ENCODE measurements around the gene RASD2.

RASD2 gene

DNA sequence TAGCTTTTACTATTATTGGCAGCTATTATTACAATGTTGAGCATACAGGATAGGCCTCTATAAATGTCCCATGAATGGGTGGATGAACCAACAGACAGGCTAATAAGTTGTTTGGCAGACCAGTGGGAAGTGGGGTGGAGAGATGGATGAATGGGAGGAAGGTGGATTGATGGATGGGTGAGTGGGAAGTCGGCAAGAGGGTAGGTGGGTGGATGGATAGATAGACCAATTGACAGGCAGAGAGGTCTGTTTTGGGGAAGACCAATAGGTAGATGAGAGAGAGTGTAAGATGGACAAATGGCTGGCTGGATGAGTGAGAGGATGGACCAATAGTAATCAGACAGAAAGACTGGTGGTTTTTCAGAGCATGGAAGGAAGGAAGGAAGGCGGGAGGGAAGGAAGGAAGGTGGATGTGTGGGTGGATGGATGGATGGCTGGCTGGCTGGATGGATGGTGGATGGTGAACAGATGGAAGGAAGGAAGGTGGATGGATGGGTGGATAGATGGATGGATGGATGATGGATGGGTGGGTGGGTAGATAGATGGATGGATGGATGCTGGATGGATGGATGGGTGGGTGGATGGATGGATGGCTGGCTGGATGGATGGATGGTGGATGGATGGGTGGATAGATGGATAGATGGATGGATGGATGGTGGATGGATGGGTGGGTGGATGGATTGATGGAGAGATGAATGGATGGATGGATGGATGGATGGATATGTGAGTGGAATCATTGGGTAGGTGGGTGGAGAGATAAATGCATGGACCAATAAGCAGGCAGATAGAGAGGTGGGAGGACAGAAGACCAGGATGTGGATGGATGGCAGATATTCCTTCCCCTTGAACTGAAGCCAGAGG is 37.4 kb downstream of the RASD2 start:
- DNase-seq (no peak), ATAC-seq (no peak)
- Mint-ChIP-seq H3K4me1 (no peaks in the 10 kb centered on the region), H3K4me3 (no peak overlapping the region), H3K9me3 (peaks cover 0 to 5% of the 10 kb centered on the region in 2 donors), H3K27me3 (peaks cover 2% of the 10 kb centered on the region), H3K27ac (no peak overlapping the region)

DNA sequence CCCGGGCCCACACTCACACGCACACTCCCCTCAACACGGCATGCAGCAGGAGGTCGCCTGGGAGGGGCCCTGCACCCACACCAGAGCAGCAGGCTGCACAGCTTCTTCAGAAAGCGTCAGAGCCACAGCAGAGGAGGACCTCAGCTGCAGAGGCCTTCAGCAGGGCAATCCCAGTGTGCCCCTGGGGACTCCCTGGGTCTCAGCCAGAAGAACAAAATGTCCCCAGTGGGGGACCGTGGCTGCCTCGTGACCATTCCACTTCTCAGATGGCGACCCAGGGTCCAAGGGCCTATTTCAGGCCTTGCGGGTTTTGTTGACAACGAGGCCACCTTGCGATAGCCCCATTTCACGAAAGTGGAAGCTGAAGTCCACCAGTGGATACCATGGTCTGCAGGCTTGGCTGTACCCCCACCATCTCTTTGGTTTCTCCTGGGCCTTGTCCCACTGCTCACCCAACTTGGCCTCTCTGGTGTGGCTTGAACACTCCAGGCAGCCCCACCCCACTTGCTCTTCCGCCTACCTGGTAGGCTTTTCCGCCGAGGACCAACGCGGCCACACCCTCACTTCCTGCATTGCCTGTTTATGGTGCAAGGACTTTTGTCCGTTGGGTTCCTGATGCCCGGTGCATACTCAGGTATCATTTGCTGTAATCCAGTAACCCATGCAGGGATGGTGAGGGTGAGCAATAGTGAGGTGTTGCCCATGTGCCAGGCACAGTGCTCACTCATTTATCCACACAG is 38.4 kb downstream of the RASD2 start:
- no peak for ATAC-seq
- H3K27ac Mint-ChIP-seq: no peak overlapping the region
- H3K27me3 Mint-ChIP-seq: peaks cover 11% of the 10 kb centered on the region
- H3K9me3 Mint-ChIP-seq: peaks cover 0 to 5% of the 10 kb centered on the region in 2 donors
- H3K4me1 Mint-ChIP-seq: no peaks in the 10 kb centered on the region
- no peak overlapping the region for H3K4me3 Mint-ChIP-seq
- no peak for DNase-seq

DNA sequence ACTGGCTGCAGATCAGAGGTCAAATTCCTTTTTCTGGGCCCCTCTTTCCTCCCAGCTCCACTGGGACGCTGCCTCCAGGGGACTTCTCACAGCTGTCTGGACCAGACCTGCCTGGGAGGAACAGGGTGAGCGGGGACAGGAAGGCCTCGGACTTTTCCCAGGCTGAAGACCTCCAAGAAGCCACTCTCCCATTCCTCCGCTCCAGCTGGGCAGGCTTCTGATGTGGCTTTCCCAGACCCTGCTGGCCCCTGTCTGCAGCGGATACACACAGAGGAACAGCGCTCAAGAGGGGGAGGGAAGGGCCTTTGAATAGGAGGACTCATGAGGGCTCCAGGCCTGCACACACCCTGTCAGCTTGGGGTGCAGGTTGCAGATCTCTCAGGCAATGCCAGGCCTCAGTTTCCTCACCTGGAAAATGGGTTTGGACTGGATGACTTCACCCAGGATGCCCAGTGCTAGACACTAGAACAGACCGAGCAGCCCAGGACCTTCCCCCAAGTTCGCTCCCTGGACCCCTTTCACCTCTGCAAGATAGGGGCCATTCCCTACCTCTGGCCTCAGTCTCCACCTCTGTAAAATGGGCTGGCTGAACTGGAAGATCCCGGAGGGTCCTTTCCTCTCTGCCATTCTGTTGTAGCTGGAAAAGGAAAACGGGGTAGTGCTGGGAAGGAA is 39.9 kb downstream of the RASD2 start:
- DNase-seq (no peak), ATAC-seq (no peak)
- H3K27me3 Mint-ChIP-seq: peaks cover 11% of the 10 kb centered on the region
- no peaks in the 10 kb centered on the region for H3K4me1 Mint-ChIP-seq
- H3K9me3 Mint-ChIP-seq: peaks cover 0 to 5% of the 10 kb centered on the region in 2 donors
- no peak overlapping the region for H3K4me3 Mint-ChIP-seq
- no peak overlapping the region for H3K27ac Mint-ChIP-seq

DNA sequence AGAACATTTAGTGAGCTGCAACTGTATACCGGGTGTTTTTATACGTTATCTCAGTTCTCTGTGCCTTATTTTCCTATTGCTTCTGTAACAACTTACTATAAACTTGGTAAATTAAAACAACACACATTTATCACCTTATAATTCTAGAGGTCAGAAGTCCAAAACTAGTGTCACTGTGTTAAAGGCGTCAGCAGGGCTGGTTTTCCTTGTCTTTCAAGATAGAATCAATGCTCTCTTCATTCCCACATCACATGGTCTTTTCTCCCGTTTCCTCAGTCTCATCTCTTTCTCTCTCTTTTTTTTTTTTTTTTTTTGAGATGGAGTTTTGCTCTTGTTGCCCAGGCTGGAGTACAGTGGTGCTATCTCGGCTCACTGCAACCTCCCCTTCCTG is 40.4 kb downstream of the RASD2 start:
- H3K27me3 Mint-ChIP-seq: peaks cover 11% of the 10 kb centered on the region
- no peak for ATAC-seq

DNA sequence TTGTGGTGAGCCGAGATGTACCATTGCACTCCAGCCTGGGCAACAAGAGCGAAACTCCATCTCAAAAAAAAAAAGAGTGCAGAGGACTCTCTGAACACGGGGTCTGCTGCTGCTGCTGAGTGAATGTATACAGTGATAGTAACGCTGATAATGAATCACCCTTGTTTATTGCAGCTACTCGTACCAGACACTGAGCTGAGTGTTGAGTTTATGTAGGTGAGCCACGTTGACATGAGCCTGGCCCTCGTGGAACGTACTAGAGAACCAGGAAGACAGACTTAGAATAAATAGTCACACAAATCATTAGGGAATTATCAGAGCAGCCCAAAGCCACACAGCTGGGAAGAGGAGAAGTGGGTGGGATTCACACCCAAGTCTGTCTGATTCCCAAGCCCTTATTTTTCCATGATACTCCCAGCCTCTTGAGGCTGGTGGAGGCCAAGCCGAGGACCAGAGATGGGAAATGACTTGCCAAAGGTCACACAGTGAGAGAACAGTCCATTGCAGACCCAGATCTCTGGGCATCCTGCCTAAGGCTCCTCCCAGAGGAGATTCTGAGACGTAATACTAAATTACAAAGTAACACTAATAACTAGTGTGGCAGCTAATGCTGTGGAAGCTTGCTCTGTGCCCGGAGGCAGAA is 41.7 kb downstream of the RASD2 start:
- ATAC-seq: peak; percentile 12
- Mint-ChIP-seq H3K4me1 (no peaks in the 10 kb centered on the region), H3K9me3 (peaks cover 0 to 5% of the 10 kb centered on the region in 2 donors), H3K27ac (no peak overlapping the region), H3K4me3 (no peak overlapping the region), H3K27me3 (peaks cover 11% of the 10 kb centered on the region)
- DNase-seq: no peak

More for the DNA sequence above, 40.4 kb downstream of the RASD2 start:
- H3K4me1 Mint-ChIP-seq: no peaks in the 10 kb centered on the region
- DNase-seq: no peak
- H3K27ac Mint-ChIP-seq: peak overlapping the region; percentile 60 to 70
- no peak overlapping the region for H3K4me3 Mint-ChIP-seq
- peaks cover 0 to 5% of the 10 kb centered on the region in 2 donors for H3K9me3 Mint-ChIP-seq

DNA sequence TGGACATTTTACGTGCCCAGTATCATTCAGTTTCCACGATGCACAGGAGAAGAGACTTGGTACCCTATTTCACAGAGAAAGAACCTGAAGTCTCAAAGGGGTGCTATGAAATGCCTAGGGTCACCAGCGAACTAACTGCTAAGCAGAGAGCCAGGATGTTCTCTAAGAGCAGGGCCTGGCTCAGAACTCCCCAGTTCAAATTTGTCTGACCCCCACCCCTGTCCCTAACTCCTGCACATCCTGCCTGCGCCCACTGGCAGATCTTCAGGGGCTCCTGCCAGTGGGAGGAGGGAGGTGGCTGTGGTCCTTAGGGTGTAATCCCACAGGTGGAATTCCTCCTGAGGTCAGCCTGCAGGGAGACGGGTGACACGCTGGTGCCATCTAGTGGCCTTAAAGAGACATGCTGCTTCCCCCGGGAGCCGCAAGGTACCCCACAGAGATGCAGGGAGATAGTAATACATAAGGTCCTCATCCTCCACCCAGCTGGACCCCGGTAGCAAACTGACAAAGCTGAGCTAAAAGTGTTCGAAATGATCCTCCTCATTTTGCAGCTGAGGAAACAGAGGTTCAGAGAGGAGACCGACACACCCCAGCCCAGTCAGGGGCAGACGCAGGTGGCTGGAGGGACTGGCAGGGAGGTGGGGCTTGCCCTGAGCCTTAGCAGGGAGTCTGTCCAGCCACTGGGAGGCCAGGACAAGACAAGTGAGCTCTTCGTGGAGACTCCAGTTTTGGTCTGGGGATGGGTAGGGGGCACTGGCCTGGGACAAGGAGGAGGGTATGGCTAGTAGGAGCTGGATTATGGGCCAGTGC is 42.4 kb downstream of the RASD2 start:
- Mint-ChIP-seq H3K4me3 (no peak overlapping the region), H3K4me1 (no peaks in the 10 kb centered on the region), H3K9me3 (peaks cover 0 to under 1% of the 10 kb centered on the region in 2 donors), H3K27me3 (peaks cover 11% of the 10 kb centered on the region), H3K27ac (no peak overlapping the region)
- DNase-seq (peak; percentile 45 to 46), ATAC-seq (peak; percentile 71)

DNA sequence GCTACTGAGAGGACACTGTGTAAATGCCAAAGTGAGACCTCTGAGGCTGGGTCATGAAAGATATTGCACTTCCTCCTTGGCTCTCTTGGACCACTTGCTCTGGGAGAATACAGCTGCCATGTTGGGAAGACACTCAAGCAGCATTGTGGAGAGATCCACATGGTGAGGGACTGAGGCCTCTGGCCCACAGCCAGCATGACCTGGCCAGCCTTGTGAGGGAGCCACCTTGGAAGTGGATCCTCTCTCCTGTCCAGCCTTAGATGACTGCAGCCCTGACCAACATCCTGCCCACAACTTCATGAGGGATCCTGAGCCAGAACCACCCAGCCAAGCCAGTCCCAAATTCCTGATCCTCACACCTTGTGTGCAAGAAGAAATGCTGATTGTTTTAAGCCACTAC is 46.1 kb downstream of the RASD2 start:
- no peak overlapping the region for H3K27ac Mint-ChIP-seq
- H3K4me3 Mint-ChIP-seq: no peak overlapping the region
- no peak for DNase-seq
- no peaks in the 10 kb centered on the region for H3K4me1 Mint-ChIP-seq
- H3K27me3 Mint-ChIP-seq: peaks cover 11% of the 10 kb centered on the region
- no peaks in the 10 kb centered on the region for H3K9me3 Mint-ChIP-seq
- no peak for ATAC-seq

DNA sequence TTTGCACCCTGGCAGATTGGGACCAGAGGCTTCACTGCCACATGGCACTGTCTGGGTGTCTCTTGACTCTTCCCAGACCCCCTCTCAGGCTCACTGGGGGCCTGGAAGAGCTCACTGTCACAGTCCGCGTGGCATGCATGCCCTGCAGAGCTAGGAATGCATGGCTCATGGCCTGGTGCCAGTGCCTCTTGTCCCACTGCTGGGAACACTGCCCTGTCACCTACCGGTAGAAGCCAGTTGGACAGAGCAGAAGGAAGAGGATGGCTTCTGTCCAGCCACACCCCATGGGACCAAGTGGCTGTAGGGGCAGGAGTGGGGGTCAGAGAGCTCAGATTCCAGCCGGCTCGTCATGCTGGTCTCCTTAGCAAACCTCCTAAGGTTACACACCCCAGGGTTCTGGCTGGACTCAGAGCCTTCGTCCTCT is 46.8 kb downstream of the RASD2 start:
- Mint-ChIP-seq H3K27me3 (peaks cover 13% of the 10 kb centered on the region), H3K4me1 (no peaks in the 10 kb centered on the region), H3K9me3 (no peaks in the 10 kb centered on the region), H3K27ac (peak overlapping the region in 1 of 2 donors; percentile 74), H3K4me3 (no peak overlapping the region)
- DNase-seq (no peak), ATAC-seq (no peak)

DNA sequence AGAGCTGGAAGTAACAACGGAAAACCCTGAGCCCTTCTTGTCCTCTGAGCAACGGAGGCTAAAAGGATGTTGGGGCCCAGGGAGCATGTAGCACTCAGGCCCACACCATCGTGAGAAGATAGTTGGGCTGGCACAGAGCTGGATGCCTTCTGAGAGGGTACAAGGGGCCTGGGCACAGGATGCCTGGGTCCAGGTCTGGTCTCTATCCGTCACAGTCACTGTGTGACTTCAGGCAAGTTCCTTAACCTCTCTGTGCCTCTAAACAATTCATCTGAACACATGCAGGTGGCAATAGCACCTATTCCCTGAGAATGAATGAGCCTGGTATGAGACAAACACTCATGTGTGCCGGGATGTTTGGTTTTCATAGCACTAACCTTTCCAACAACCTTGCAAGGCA is 47.3 kb downstream of the RASD2 start:
- H3K9me3 Mint-ChIP-seq: no peaks in the 10 kb centered on the region
- no peak overlapping the region for H3K4me3 Mint-ChIP-seq
- no peak for ATAC-seq
- peaks cover 17% of the 10 kb centered on the region for H3K27me3 Mint-ChIP-seq
- no peaks in the 10 kb centered on the region for H3K4me1 Mint-ChIP-seq
- H3K27ac Mint-ChIP-seq: no peak overlapping the region
- no peak for DNase-seq

DNA sequence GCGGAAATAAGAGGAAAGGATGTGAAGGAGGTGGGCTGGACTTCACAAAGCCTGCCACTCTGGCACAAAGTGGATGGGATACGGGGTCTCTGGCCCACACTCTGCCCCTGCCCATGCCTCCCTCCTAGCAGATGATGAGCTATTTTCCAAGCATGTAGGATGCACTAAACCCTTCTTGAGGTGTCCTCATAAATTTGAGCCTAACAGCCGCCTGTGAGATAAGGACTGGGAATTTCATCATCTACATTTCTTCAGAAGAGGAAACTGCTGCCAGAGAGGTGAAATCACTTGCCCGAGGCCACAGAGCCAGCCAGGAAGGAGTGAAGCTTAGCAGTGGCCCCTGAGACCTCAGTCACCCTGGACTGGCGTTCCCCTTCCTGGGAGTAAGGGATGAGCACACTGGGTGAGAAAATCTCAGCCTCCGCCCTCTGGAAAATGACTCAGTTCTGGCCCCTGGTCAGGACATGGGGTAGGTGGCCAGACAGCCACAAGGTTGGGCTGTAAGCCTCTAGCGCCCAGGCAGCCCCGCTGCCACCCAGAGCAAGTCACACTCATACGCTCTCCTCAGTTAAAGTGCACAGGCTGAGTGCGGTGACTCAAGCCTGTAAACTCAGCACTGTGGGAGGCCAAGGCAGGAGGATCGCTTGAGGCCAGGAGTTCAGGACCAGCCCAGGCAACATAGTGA is 48.6 kb downstream of the RASD2 start:
- Mint-ChIP-seq H3K9me3 (no peaks in the 10 kb centered on the region), H3K4me1 (no peaks in the 10 kb centered on the region), H3K4me3 (no peak overlapping the region), H3K27me3 (peaks cover 9% of the 10 kb centered on the region), H3K27ac (no peak overlapping the region)
- DNase-seq (no peak), ATAC-seq (no peak)

DNA sequence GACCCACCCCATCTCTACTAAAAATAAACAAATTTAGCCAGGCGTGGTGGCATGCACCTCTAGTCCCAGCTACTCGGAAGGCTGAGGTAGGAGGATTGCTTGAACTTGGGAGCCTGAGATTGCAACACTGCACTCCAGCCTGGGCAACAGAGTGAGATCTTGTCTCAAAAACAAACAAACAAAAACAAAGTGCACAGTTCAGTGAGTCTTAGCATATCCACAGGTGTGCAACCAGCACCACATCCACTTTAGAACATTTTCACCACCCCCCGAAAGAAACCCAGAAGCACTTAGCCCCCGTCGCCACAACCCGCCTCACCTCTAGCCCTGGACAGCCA is 49.1 kb downstream of the RASD2 start:
- H3K27me3 Mint-ChIP-seq: peaks cover 9% of the 10 kb centered on the region
- H3K27ac Mint-ChIP-seq: no peak overlapping the region
- H3K4me1 Mint-ChIP-seq: no peaks in the 10 kb centered on the region
- no peak for ATAC-seq
- DNase-seq: no peak
- no peaks in the 10 kb centered on the region for H3K9me3 Mint-ChIP-seq
- H3K4me3 Mint-ChIP-seq: no peak overlapping the region

DNA sequence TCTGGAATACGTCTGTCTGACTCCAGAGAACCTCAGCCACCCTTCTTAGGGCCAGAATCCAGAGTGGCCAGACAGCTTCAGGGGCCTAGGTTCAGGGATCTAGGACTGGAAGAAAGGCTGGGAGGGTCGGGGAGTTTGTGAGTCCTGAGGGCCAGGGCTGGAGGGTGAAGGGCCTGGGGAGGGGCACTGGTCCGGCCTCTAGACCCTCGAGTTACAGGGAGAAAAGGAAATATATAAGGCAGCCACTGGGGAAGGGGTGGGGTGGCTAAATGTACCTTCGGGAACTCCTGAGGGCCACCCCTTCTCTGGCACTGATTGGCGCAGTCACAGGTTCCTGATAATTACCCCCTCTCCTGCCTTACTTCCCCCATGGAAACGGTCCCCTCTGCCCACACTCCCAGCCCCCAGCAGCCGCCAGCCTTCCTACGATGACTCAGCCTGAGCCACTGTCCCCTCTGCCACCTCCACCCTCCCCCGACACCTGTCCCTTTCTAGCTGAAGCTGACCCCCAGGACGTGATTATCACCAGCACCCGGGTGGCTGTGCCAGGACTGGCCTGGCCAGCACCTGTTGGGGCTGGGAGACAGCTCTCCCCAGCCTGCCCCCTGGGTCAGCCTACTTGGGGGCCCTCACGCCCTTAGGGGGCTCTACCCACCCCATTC is 50.1 kb downstream of the RASD2 start:
- Mint-ChIP-seq H3K27ac (no peak overlapping the region), H3K9me3 (no peaks in the 10 kb centered on the region), H3K4me3 (no peak overlapping the region), H3K27me3 (peaks cover 9% of the 10 kb centered on the region), H3K4me1 (no peaks in the 10 kb centered on the region)
- DNase-seq (no peak), ATAC-seq (no peak)

DNA sequence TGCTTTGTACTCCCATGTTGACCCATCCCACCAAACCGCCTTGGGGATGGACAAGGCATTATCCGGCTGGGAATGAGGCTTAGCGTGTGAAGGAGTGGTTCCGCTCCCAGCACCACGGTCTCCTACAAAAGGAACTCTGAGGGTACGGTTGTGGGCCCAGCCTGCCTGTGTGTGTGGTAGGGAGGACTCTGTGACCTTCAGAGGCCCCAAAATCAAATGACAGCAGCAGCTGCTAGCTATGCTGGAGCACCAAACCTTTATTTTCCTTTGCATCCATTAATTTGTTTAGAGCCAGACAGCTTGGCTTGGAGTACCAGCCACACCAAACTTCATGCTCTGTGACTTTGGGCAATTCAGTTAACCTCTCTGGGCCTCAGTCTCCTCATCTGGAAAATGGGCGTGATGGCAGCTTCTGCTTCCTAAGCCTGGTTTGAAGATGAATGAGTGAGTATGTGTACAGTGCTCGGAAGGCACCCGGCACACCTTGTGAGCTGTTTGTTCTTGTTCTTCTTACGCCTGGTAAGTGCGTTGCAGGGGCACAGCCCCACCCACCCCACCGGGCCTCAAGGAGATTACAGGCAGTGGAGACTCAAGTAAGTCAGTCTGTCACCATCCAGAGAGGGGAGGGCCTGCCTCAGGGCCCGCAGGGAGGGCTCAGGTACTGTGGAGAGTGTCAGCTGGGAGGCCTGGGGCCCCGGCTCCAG is 51.2 kb downstream of the RASD2 start:
- Mint-ChIP-seq H3K4me1 (no peaks in the 10 kb centered on the region), H3K27ac (peak overlapping the region in 1 of 2 donors; percentile 89), H3K9me3 (no peaks in the 10 kb centered on the region), H3K27me3 (peaks cover 9% of the 10 kb centered on the region), H3K4me3 (no peak overlapping the region)
- DNase-seq (no peak), ATAC-seq (no peak)
